SK-N-SH treated with all-trans-retinoic acid at 6 μM for 48 hours (cell line): Measurements from ENCODE around the gene NXPH4.

Experiments
- ARNTL ChIP-seq: fragments of 450-650 bp; formaldehyde crosslinking; IDR thresholded peaks from 2 replicates; pipeline ENCODE4 v1.5.0; 2020; ENCODE audit warnings: low read depth, mild to moderate bottlenecking, moderate library complexity, borderline replicate concordance
- BACH2 ChIP-seq: fragments of 250-450 bp; sonication (Bioruptor Pico); IDR thresholded peaks from 2 replicates; pipeline ENCODE4 v1.9.0; 2021; ENCODE audit warnings: mild to moderate bottlenecking, borderline replicate concordance
- PATZ1 ChIP-seq: fragments of 250-450 bp; sonication (Bioruptor Pico); IDR thresholded peaks from 2 replicates; pipeline ENCODE4 v1.8.0; 2020; ENCODE audit warnings: mild to moderate bottlenecking, moderate library complexity, borderline replicate concordance
- TOX ChIP-seq: fragments of 250-450 bp; sonication (Bioruptor Pico); IDR thresholded peaks from 2 replicates; pipeline ENCODE4 v1.8.0; 2021; ENCODE audit warnings: mild to moderate bottlenecking, moderate library complexity, borderline replicate concordance
- ZNF70 ChIP-seq: fragments of 450-650 bp; formaldehyde crosslinking; IDR thresholded peaks from 2 replicates; pipeline ENCODE4 v1.5.0; 2020; ENCODE audit warnings: mild to moderate bottlenecking, moderate library complexity
- ZNF8 ChIP-seq: fragments of 450-650 bp; formaldehyde crosslinking; IDR thresholded peaks from 2 replicates; pipeline ENCODE4 v1.5.0; 2020; ENCODE audit warnings: mild to moderate bottlenecking, moderate library complexity

- TF ChIP-seq BACH2 (CRISPR knock-in tag): no peak
- TF ChIP-seq ZNF8: no peak
- TF ChIP-seq ARNTL (CRISPR knock-in tag): no peak
- no peak for TF ChIP-seq ZNF70 (CRISPR knock-in tag)
- TF ChIP-seq PATZ1: no peak
- no peak for TF ChIP-seq TOX (CRISPR knock-in tag)
These were observed 48.5 kb upstream of the NXPH4 start for GRCh38 chr12:57168058-57168457.
